ENCODE data around the gene KBTBD6.

DNA sequence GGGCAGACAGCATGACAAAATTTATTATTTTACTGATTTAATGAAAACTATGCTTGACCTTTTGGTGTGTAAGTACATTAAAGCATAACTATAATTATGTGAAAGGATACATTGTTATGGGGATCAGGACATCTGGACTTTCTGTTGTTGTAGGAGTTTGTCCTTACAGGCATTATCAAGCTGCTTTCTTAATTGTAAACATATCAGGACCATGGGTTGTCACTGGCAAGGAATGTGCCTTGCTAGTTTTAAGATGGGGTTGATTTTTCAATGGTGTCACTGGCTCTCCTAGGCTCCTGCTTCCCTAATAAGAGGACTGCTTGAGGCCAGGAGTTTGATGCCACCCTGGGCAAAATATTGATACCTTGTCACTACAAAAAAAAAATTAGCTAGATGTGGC lies 32.6 kb downstream of the KBTBD6 start:
- TF ChIP-seq, protein P1, sequence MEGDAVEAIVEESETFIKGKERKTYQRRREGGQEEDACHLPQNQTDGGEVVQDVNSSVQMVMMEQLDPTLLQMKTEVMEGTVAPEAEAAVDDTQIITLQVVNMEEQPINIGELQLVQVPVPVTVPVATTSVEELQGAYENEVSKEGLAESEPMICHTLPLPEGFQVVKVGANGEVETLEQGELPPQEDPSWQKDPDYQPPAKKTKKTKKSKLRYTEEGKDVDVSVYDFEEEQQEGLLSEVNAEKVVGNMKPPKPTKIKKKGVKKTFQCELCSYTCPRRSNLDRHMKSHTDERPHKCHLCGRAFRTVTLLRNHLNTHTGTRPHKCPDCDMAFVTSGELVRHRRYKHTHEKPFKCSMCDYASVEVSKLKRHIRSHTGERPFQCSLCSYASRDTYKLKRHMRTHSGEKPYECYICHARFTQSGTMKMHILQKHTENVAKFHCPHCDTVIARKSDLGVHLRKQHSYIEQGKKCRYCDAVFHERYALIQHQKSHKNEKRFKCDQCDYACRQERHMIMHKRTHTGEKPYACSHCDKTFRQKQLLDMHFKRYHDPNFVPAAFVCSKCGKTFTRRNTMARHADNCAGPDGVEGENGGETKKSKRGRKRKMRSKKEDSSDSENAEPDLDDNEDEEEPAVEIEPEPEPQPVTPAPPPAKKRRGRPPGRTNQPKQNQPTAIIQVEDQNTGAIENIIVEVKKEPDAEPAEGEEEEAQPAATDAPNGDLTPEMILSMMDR (conservative IDR thresholded peaks at IDR 0.05; ENCODE audit: low read depth, low read length), result no peak
- TF ChIP-seq EZH2 (IDR thresholded peaks at IDR 0.05; ENCODE audit: low read length, unreplicated experiment), result no peak
- no peak for TF ChIP-seq EZH2phosphoT487 (IDR thresholded peaks at IDR 0.05; ENCODE audit: borderline replicate concordance, low read length)

Measured in PC-3 (cell line).